GM12891 (cell line): ENCODE measurements around the gene TPD52L2.

Experiments
- PAX5 ChIP-seq: IDR thresholded peaks from 2 replicates; pipeline ENCODE4 v1.6.1; 2011; ENCODE audit warnings: low read length, moderate library complexity, mild to moderate bottlenecking; ENCODE audit not compliant: insufficient read depth, severe bottlenecking
- POLR2A ChIP-seq: IDR thresholded peaks from 2 replicates; pipeline ENCODE4 v1.6.1; 2011; ENCODE audit warnings: low read depth, low read length, control low read depth
- POLR2AphosphoS5 ChIP-seq: IDR thresholded peaks from 2 replicates; pipeline ENCODE4 v1.6.1; 2011; ENCODE audit warnings: low read depth, low read length, control low read depth
- POU2F2 ChIP-seq: IDR thresholded peaks from 2 replicates; pipeline ENCODE4 v1.6.1; 2011; ENCODE audit warnings: low read depth, mild to moderate bottlenecking, control low read depth, low read length, moderate library complexity
- SPI1 ChIP-seq: IDR thresholded peaks from 2 replicates; pipeline ENCODE4 v1.6.1; 2011; ENCODE audit warnings: low read depth, low read length, control low read depth
- TAF1 ChIP-seq: IDR thresholded peaks from 2 replicates; pipeline ENCODE4 v1.6.1; 2011; ENCODE audit warnings: low read depth, low read length, control low read depth

- no peak for TF ChIP-seq SPI1
- TF ChIP-seq POLR2A: no peak
- no peak for TF ChIP-seq TAF1
- no peak for TF ChIP-seq POU2F2
- no peak for TF ChIP-seq POLR2AphosphoS5
- TF ChIP-seq PAX5: no peak
Observed at GRCh38 chr20:63828545-63828944, 36.5 kb upstream of the TPD52L2 start.
